IMR-90 (cell line): ENCODE data around the gene STK33.

Experiments
- CEBPB ChIP-seq: IDR thresholded peaks from 2 replicates; pipeline ENCODE4 v1.6.1; 2012; ENCODE audit warnings: low read depth, low read length, improper control_type of control experiment
- MXI1 ChIP-seq: IDR thresholded peaks from 2 replicates; pipeline ENCODE4 v1.6.1; 2012; ENCODE audit warnings: low read depth, mild to moderate bottlenecking, low read length, moderate library complexity, borderline replicate concordance
- NFE2L2 ChIP-seq: fragments of 150-350 bp; IDR thresholded peaks from 2 replicates; pipeline ENCODE4 v1.6.1; 2016; ENCODE audit warnings: low read depth, mild to moderate bottlenecking, low read length
- POLR2A ChIP-seq: IDR thresholded peaks from 2 replicates; pipeline ENCODE4 v1.6.1; 2012; ENCODE audit warnings: mild to moderate bottlenecking, low read depth, low read length
- RFX5 ChIP-seq: IDR thresholded peaks from 2 replicates; pipeline ENCODE4 v1.8.0; 2012; ENCODE audit warnings: low read depth, mild to moderate bottlenecking, low read length, moderate library complexity
- SMC3 ChIP-seq: fragments of 150-350 bp; IDR thresholded peaks from 2 replicates; pipeline ENCODE4 v1.6.1; 2016; ENCODE audit warnings: low read depth, mild to moderate bottlenecking, antibody characterized with exemption, low read length, moderate library complexity
- TF ChIP-seq, protein P1 (sequence below): conservative IDR thresholded peaks from 2 replicates; pipeline ENCODE4 v1.5.1; 2012; ENCODE audit warnings: mild to moderate bottlenecking, low read depth, low read length, improper control_type of control experiment
- TF ChIP-seq, protein P2 (sequence below): fragments of 150-350 bp; IDR thresholded peaks from 2 replicates; pipeline ENCODE4 v1.6.1; 2017; ENCODE audit warnings: mild to moderate bottlenecking, antibody characterized with exemption, low read length, low read depth
- TF ChIP-seq, protein P3 (sequence below): fragments of 150-350 bp; IDR thresholded peaks from 2 replicates; pipeline ENCODE4 v1.6.1; 2016; ENCODE audit warnings: low read depth, mild to moderate bottlenecking, low read length, moderate library complexity, borderline replicate concordance

DNA sequence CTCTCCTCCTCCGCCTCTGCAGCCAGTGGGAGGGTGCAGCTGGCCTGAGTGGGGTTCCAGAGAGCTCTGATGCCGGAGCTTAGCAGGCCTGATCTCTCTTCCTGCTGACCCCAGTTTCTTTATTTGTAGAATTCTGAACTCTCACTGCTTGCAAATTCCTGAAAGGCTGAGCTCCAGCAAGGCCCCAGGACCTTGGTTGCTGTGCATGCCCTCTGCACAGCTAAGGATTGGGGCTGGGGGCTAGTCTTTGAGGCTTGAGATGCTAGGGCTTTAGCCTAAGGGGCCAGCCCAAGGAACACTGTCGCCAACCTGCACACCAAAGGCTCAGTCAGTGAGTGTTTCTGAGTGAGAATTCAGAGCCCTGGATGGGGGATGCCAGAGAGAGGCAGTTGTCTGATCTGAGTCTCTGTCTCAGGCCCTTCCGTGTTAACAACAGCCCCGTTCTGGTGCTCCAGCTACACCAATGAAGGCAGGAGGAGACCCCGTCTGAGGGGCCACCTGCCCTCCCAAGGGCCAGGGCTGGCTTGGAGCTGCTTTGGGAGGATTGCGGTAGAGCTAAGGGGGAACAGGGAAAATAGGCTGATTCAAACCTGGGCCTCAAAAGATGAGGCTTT lies 224.3 kb downstream of the STK33 start:
- TF ChIP-seq POLR2A (no peak), NFE2L2 (no peak), RFX5 (no peak), CEBPB (no peak), MXI1 (no peak), SMC3 (no peak)
- TF ChIP-seq, protein P1, sequence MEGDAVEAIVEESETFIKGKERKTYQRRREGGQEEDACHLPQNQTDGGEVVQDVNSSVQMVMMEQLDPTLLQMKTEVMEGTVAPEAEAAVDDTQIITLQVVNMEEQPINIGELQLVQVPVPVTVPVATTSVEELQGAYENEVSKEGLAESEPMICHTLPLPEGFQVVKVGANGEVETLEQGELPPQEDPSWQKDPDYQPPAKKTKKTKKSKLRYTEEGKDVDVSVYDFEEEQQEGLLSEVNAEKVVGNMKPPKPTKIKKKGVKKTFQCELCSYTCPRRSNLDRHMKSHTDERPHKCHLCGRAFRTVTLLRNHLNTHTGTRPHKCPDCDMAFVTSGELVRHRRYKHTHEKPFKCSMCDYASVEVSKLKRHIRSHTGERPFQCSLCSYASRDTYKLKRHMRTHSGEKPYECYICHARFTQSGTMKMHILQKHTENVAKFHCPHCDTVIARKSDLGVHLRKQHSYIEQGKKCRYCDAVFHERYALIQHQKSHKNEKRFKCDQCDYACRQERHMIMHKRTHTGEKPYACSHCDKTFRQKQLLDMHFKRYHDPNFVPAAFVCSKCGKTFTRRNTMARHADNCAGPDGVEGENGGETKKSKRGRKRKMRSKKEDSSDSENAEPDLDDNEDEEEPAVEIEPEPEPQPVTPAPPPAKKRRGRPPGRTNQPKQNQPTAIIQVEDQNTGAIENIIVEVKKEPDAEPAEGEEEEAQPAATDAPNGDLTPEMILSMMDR: no peak
- TF ChIP-seq, protein P2, sequence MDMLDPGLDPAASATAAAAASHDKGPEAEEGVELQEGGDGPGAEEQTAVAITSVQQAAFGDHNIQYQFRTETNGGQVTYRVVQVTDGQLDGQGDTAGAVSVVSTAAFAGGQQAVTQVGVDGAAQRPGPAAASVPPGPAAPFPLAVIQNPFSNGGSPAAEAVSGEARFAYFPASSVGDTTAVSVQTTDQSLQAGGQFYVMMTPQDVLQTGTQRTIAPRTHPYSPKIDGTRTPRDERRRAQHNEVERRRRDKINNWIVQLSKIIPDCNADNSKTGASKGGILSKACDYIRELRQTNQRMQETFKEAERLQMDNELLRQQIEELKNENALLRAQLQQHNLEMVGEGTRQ: no peak
- TF ChIP-seq, protein P3, sequence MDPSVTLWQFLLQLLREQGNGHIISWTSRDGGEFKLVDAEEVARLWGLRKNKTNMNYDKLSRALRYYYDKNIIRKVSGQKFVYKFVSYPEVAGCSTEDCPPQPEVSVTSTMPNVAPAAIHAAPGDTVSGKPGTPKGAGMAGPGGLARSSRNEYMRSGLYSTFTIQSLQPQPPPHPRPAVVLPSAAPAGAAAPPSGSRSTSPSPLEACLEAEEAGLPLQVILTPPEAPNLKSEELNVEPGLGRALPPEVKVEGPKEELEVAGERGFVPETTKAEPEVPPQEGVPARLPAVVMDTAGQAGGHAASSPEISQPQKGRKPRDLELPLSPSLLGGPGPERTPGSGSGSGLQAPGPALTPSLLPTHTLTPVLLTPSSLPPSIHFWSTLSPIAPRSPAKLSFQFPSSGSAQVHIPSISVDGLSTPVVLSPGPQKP: no peak
